Measurements from ENCODE around the gene RASSF5.

RASSF5 gene

GRCh38 chr1:206466840-206467649, 40.3 kb upstream of the RASSF5 start:
- Histone ChIP-seq H3K4me3 (no peak overlapping the region), H3K36me3 (ENCODE audit: insufficient read depth, low read length) (no peaks in the 10 kb centered on the region), H3K9me3 (ENCODE audit: low read depth, low read length) (no peaks in the 10 kb centered on the region), H3K27ac (no peak overlapping the region), H3K9ac (ENCODE audit: insufficient read length) (no peak overlapping the region)
- TF ChIP-seq POLR2AphosphoS5 (IDR thresholded peaks at IDR 0.05; ENCODE audit: borderline replicate concordance, low read depth, low read length) (no peak), EZH2 (IDR thresholded peaks at IDR 0.05) (no peak), FOXP2 (optimal IDR thresholded peaks at IDR 0.05; ENCODE audit: control extremely low read depth, extremely low read length, insufficient read depth) (no peak)
- DNase-seq (ENCODE audit: low read depth, low spot score): no peak

- Histone ChIP-seq H3K9ac (ENCODE audit: insufficient read length) (no peak overlapping the region), H3K9me3 (ENCODE audit: low read depth, low read length) (no peaks in the 10 kb centered on the region), H3K36me3 (ENCODE audit: insufficient read depth, low read length) (no peaks in the 10 kb centered on the region), H3K27ac (no peak overlapping the region), H3K4me3 (no peak overlapping the region)
- DNase-seq (ENCODE audit: low read depth, low spot score): no peak
- TF ChIP-seq EZH2 (IDR thresholded peaks at IDR 0.05): no peak
- TF ChIP-seq FOXP2 (optimal IDR thresholded peaks at IDR 0.05; ENCODE audit: control extremely low read depth, extremely low read length, insufficient read depth): no peak
These were observed 39.4 kb upstream of the RASSF5 start for GRCh38 chr1:206467915-206468314.

GRCh38 chr1:206468571-206468970, 38.8 kb upstream of the RASSF5 start:
- no peak overlapping the region for H3K4me3 ChIP-seq
- no peaks in the 10 kb centered on the region for H3K9me3 ChIP-seq (ENCODE audit: low read depth, low read length)
- no peak overlapping the region for H3K27ac ChIP-seq
- TF ChIP-seq FOXP2 (optimal IDR thresholded peaks at IDR 0.05; ENCODE audit: control extremely low read depth, extremely low read length, insufficient read depth) (no peak), POLR2AphosphoS5 (IDR thresholded peaks at IDR 0.05; ENCODE audit: borderline replicate concordance, low read depth, low read length) (no peak), EZH2 (IDR thresholded peaks at IDR 0.05) (no peak)
- no peak for DNase-seq (ENCODE audit: low read depth, low spot score)
- no peaks in the 10 kb centered on the region for H3K36me3 ChIP-seq (ENCODE audit: insufficient read depth, low read length)
- no peak overlapping the region for H3K9ac ChIP-seq (ENCODE audit: insufficient read length)

DNA sequence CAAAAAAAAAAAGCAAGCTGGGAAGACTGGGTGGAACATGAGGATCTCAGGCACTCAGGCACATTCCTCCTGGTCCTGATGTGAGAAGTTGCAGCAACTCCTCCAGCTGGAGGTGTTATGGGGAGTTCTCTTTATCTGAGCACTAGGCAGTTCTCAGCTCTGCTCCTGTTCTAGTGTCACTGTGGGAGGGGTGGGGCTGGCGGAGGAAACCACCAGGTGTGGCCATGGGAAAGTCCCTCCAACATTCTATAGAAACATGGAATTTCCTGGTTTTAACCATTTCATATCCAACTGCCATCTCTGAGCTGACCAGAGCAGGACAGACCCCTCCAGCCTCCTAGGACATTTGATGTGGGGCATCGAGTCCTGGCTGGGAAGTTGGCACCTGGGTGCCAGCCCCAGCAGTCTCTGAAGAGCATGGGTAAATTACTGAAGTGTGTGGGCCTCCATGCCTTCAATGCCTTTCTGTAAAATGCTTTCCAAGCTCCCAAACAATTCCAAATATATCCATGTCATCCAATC, 37.9 kb upstream of the RASSF5 start:
- Histone ChIP-seq H3K27ac (no peak overlapping the region), H3K9ac (ENCODE audit: insufficient read length) (no peak overlapping the region), H3K9me3 (ENCODE audit: low read depth, low read length) (no peaks in the 10 kb centered on the region), H3K36me3 (ENCODE audit: insufficient read depth, low read length) (no peaks in the 10 kb centered on the region), H3K4me3 (no peak overlapping the region)
- TF ChIP-seq POLR2AphosphoS5 (IDR thresholded peaks at IDR 0.05; ENCODE audit: borderline replicate concordance, low read depth, low read length): no peak
- no peak for DNase-seq (ENCODE audit: low read depth, low spot score)

GRCh38 chr1:206469933-206470691, 37.2 kb upstream of the RASSF5 start, which contains the start of gene IKBKE:
TSS of gene IKBKE (plus strand) at chr1:206470476. CDS start at chr1:206473228, 2,752 bp downstream.
- Histone ChIP-seq H3K9ac (ENCODE audit: insufficient read length) (no peak within 1 kb of the TSS), H3K27ac (no peak within 1 kb of the TSS), H3K36me3 (ENCODE audit: insufficient read depth, low read length) (no peaks in the 10 kb centered on the region), H3K9me3 (ENCODE audit: low read depth, low read length) (no peaks in the 10 kb centered on the region), H3K4me3 (peak within 1 kb of the TSS; percentile 59)
- no peak for DNase-seq (ENCODE audit: low read depth, low spot score)
- no peak for TF ChIP-seq FOXP2 (optimal IDR thresholded peaks at IDR 0.05; ENCODE audit: control extremely low read depth, extremely low read length, insufficient read depth)
- TF ChIP-seq EZH2 (IDR thresholded peaks at IDR 0.05): no peak
- TF ChIP-seq POLR2AphosphoS5 (IDR thresholded peaks at IDR 0.05; ENCODE audit: borderline replicate concordance, low read depth, low read length): no peak; the same call in 1 of the 2 replicates

- DNase-seq (ENCODE audit: low read depth, low spot score): no peak
- peak overlapping the region; percentile 59 for H3K4me3 ChIP-seq
- no peak for TF ChIP-seq EZH2 (IDR thresholded peaks at IDR 0.05)
- TF ChIP-seq FOXP2 (optimal IDR thresholded peaks at IDR 0.05; ENCODE audit: control extremely low read depth, extremely low read length, insufficient read depth): no peak
- no peak for TF ChIP-seq POLR2AphosphoS5 (IDR thresholded peaks at IDR 0.05; ENCODE audit: borderline replicate concordance, low read depth, low read length)
- H3K27ac ChIP-seq: no peak overlapping the region
- H3K36me3 ChIP-seq (ENCODE audit: insufficient read depth, low read length): no peaks in the 10 kb centered on the region
- no peaks in the 10 kb centered on the region for H3K9me3 ChIP-seq (ENCODE audit: low read depth, low read length)
- H3K9ac ChIP-seq (ENCODE audit: insufficient read length): no peak overlapping the region
These were observed 36.5 kb upstream of the RASSF5 start for GRCh38 chr1:206470692-206471414.

DNA sequence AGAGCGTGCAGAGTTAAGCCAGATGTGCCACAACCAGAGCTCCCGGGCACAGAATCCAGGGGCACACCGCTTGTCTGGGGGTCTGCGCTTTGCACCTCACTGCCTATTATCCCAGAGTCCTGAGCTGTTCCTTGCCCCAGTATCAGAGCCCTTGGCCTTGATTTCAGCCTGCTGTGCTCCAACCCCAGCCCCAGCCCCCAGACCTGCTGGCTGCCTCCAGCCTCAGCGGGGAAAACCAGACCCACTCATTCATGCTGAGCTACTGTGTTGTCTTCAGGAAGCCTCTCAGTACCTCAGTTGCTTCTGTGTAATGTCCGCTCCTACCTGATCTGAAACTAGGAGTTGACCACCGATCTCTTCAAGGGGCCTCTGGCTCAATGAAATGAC, 35.9 kb upstream of the RASSF5 start:
- no peak overlapping the region for H3K27ac ChIP-seq
- DNase-seq (ENCODE audit: low read depth, low spot score): no peak
- H3K9me3 ChIP-seq (ENCODE audit: low read depth, low read length): no peaks in the 10 kb centered on the region
- H3K4me3 ChIP-seq: no peak overlapping the region
- no peak for TF ChIP-seq EZH2 (IDR thresholded peaks at IDR 0.05)
- TF ChIP-seq FOXP2 (optimal IDR thresholded peaks at IDR 0.05; ENCODE audit: control extremely low read depth, extremely low read length, insufficient read depth): no peak
- no peak for TF ChIP-seq POLR2AphosphoS5 (IDR thresholded peaks at IDR 0.05; ENCODE audit: borderline replicate concordance, low read depth, low read length)
- no peak overlapping the region for H3K9ac ChIP-seq (ENCODE audit: insufficient read length)
- no peaks in the 10 kb centered on the region for H3K36me3 ChIP-seq (ENCODE audit: insufficient read depth, low read length)

GRCh38 chr1:206472024-206472423, 35.3 kb upstream of the RASSF5 start:
- Histone ChIP-seq H3K36me3 (ENCODE audit: insufficient read depth, low read length) (no peaks in the 10 kb centered on the region), H3K9ac (ENCODE audit: insufficient read length) (no peak overlapping the region), H3K27ac (no peak overlapping the region), H3K9me3 (ENCODE audit: low read depth, low read length) (no peaks in the 10 kb centered on the region), H3K4me3 (no peak overlapping the region)
- no peak for TF ChIP-seq EZH2 (IDR thresholded peaks at IDR 0.05)
- TF ChIP-seq POLR2AphosphoS5 (IDR thresholded peaks at IDR 0.05; ENCODE audit: borderline replicate concordance, low read depth, low read length): no peak
- no peak for TF ChIP-seq FOXP2 (optimal IDR thresholded peaks at IDR 0.05; ENCODE audit: control extremely low read depth, extremely low read length, insufficient read depth)
- DNase-seq (ENCODE audit: low read depth, low spot score): no peak

Measured in SK-N-MC (cell line).